Large intestine (tissue), 3 donors: ENCODE results near the gene HOXA1. TPM values are rescaled to one million over a fixed set of nuclear protein-coding genes. Genes with fewer than 3 reads are reported as not detected.

ENCODE experiments used
- DNase-seq, 2 donors: peaks; one replicate each; pipeline versions ENCODE4 v3.0.0 to v3.0.0-alpha.2; 2013
- H3K27ac ChIP-seq: one replicate; pipeline ENCODE4 v1.5.1; 2013; ENCODE audit warnings: low read length
- H3K27me3 ChIP-seq: 2 replicates; pipeline ENCODE4 v1.6.1; 2013; ENCODE audit warnings: low read length; ENCODE audit not compliant: control insufficient read depth, insufficient read depth
- H3K36me3 ChIP-seq: 2 replicates; pipeline ENCODE4 v1.6.1; 2013; ENCODE audit warnings: low read length; ENCODE audit not compliant: control insufficient read depth, insufficient read depth
- H3K4me1 ChIP-seq: one replicate; pipeline ENCODE4 v1.6.1; 2013; ENCODE audit warnings: low read length; ENCODE audit not compliant: control insufficient read depth, insufficient read depth
- H3K4me3 ChIP-seq: one replicate; pipeline ENCODE4 v1.5.1; 2013; ENCODE audit warnings: low read length
- H3K9me3 ChIP-seq: one replicate; pipeline ENCODE4 v1.6.1; 2013; ENCODE audit warnings: mild to moderate bottlenecking, low read depth, low read length, moderate library complexity; ENCODE audit not compliant: control insufficient read depth
- WGBS: methylation state at CpG from one replicate; pipeline ENCODE4 v1.1.5; 2013; ENCODE audit warnings: low lambda C conversion rate; ENCODE audit not compliant: insufficient coverage; 5-methylcytosine and 5-hydroxymethylcytosine counted together
- polyA plus RNA-seq: library from polyadenylated mRNA; unstranded; fragments of 120-200 nt; gene quantifications from one replicate; pipeline ENCODE4 v1.2.1, GENCODE V29; 2013

HOXA1 gene
- polyA plus RNA-seq, 1 donor = 1.5 TPM

GRCh38 chr7:27103489-27104226, 7.9 kb upstream of the HOXA1 start:
- H3K27me3 ChIP-seq = peaks cover 34% of the 10 kb centered on the region

GRCh38 chr7:27102581-27103442, 7.0 kb upstream of the HOXA1 start, which contains the start of gene HOXA2:
Gene HOXA2, minus strand, starts transcription at chr7:27102683. Its CDS starts 183 bp downstream, at chr7:27102500.
- peak within 1 kb of the TSS; percentile 80 for H3K27ac ChIP-seq
- DNase-seq = peak in 1 of 2 donors; percentile 59

More at GRCh38 chr7:27103489-27104226, 7.9 kb upstream of the HOXA1 start:
- peak overlapping the region; percentile 80 for H3K27ac ChIP-seq
- H3K4me3 ChIP-seq = peak overlapping the region; percentile 21
- peaks cover 22% of the 10 kb centered on the region for H3K36me3 ChIP-seq
- no CpG with 5 or more reads among the region's 35 CpGs for WGBS
- peaks cover 6% of the 10 kb centered on the region for H3K4me1 ChIP-seq
- peak in 1 of 2 donors; percentile 39 for DNase-seq
- peaks cover 8% of the 10 kb centered on the region for H3K9me3 ChIP-seq

DNA sequence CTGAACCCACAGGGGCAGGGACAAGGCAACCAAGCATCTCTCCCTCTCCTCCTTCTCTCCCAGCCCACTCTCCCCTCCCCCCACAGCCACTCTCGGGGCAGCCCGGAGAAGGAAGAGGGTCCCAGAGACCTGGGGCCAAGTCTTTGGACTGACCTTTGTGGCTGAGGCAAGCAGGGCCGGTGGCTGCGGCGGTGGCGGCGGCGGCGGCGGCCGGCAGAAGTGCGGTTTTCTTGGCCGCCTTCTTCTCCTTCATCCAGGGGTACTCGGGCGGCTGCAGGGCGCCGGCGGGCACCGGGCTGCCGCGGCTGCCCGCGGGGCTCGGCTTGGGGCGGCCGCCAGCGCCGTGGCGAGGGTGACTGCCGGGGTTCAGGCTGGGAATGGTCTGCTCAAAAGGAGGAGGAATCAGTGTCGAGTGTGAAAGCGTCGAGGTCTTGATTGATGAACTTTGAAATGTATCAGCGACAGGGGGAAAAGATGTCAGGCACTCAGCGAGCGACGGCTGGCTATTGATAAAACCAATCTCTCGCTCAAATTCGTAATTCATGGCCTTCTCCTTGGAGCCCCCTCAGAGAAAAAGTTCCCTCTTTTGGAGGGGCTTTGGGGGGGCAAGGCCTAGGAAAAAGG, 6.3 kb upstream of the HOXA1 start:
- H3K4me1 ChIP-seq = peaks cover 16% of the 10 kb centered on the region
- H3K9me3 ChIP-seq = peaks cover 5% of the 10 kb centered on the region
- H3K27ac ChIP-seq = peak overlapping the region; percentile 80
- peak in 1 of 2 donors; percentile 64 for DNase-seq
- no CpG with 5 or more reads among the region's 39 CpGs for WGBS
- H3K36me3 ChIP-seq = peaks cover 12% of the 10 kb centered on the region
- H3K27me3 ChIP-seq = peaks cover 48% of the 10 kb centered on the region
- H3K4me3 ChIP-seq = peak overlapping the region; percentile 45

More at GRCh38 chr7:27102581-27103442, 7.0 kb upstream of the HOXA1 start, which contains the start of gene HOXA2:
- H3K4me3 ChIP-seq = peak within 1 kb of the TSS; percentile 45
- WGBS = 34% methylated on average over 3 of the region's 29 CpGs
- H3K27me3 ChIP-seq = peaks cover 41% of the 10 kb centered on the region
- peaks cover 16% of the 10 kb centered on the region for H3K36me3 ChIP-seq
- H3K4me1 ChIP-seq = peaks cover 10% of the 10 kb centered on the region
- H3K9me3 ChIP-seq = peaks cover 5% of the 10 kb centered on the region

DNA sequence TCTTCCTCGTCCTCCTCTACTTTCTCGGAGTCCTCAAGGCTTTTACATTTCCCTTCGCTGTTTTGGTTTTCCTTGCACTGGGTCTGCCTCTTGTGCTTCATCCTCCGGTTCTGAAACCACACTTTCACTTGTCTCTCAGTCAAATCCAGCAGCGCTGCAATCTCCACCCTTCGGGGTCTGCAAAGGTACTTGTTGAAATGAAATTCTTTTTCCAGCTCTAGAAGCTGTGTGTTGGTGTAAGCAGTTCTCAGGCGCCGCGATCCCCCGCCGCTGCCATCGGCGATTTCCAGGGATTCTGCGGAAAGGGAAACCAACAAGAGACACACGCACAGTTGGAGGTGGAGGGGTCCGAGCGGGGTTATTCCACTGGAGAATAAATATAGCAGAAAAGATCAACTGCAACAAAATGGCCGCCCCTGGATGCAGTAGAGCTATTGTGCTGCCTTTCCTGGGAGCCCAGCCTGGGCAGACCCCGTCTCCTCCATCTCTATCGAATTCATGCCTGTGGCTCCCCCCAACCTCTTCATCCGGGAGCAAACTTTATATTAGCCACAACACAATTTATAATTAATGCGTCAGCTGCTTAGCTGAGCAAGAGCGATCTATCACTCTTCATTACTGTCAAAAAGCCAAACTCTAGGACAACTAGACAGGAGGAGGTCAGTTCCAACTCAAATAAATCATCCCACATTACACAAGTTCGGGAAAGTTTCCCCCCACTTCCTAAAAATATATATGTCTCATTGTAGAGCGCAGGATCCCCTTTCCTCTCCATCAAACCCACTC, 5.6 kb upstream of the HOXA1 start:
- 34% methylated on average over 3 of the region's 25 CpGs for WGBS
- Histone ChIP-seq H3K27ac (peak overlapping the region; percentile 80), H3K27me3 (peaks cover 49% of the 10 kb centered on the region), H3K4me3 (peak overlapping the region; percentile 45), H3K9me3 (peaks cover 2% of the 10 kb centered on the region), H3K4me1 (peaks cover 17% of the 10 kb centered on the region), H3K36me3 (peaks cover 12% of the 10 kb centered on the region)
- peak in 1 of 2 donors; percentile 62 for DNase-seq

GRCh38 chr7:27100694-27101170, 4.9 kb upstream of the HOXA1 start:
- DNase-seq = no peak
- Histone ChIP-seq H3K36me3 (peaks cover 11% of the 10 kb centered on the region), H3K9me3 (peaks cover 2% of the 10 kb centered on the region), H3K27ac (peak overlapping the region; percentile 80), H3K4me1 (peaks cover 17% of the 10 kb centered on the region), H3K4me3 (peak overlapping the region; percentile 45), H3K27me3 (peaks cover 49% of the 10 kb centered on the region)
- 33% methylated on average over 1 of the region's 8 CpGs for WGBS

DNA sequence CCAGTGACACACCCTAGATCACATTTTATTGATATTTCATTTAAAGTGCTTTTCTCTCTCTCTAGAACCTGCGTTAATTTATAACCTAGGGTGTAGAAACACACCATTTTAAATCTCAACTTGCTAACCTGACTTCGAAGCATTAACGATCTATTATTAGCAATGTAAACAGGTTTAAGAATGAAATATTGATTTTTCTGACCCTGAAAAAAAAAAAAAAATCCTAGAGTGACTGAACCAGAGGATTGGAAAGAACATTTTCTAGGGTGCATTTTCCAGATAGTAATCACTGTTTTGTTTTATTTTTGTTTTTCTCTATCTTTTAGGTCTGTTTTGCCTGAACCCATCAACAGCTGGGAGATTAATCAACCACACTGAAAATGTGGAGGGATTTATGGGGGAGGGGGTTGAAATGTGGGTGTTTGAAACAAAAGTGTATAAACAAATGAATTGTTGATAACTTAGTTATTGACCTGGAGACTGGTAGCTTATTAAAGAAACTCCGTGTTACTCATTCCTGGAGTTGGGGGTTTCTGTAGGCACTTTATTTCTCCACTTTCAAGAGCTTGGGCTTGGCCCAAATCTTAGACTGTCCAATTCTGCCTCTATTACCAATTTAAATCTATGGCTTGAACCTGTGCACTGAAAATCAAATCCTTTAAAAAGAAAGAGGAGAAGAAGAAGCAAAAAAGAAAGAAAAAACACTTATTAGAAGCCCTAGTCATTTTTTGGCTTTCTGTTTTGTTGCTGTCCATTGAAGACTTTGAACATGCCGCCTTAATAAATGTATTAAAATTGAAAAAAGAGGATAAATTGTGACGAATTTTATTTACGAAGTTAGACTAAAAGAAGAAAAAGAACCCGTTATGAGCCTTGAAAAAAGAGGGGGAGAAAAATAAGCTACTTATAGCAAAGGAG, 3.9 kb upstream of the HOXA1 start:
- H3K4me3 ChIP-seq = peak overlapping the region; percentile 88

DNA sequence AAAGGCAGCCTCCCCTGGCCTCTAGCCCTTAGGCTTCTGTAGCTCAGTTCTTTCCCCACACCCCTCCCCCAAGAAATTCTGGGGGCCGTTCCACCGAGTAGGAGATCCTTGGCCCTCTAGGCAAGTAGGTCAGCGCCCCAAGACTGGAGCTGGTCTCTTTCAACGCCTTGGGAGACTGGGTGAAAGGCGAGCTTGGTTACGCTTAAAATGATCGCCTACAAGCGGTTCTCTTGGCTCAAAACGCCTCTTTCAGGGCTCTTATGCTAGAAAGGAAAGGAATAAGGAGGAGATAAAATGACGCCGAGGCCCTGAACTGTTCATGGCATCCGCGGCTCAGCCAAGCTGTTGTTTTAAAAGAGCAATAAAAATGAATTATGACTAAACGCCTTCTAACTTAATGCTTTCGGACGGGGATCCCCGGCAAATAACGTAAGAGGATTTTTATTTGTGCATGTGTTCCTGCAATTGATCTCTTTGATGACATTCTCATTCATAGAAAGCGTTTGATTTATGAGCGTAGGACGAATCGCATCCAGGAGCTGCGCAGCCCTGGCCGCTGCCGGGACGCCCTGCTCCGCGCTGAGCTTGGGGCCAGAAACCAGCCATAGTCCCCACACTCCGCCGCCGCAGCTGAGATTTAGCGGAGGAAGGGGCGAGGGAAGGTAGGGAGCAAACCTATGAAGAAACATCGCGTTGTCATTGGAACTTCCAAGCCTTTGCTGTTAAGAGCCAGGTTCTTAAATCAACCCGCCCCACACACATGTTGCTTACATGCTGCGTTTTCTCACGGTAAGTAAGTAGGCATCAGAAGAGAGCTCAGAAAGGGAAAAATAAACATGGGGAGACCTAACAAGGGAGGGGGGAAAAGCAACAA, 3.0 kb upstream of the HOXA1 start:
- Histone ChIP-seq H3K27ac (peak overlapping the region; percentile 80), H3K9me3 (peaks cover 2% of the 10 kb centered on the region), H3K27me3 (peaks cover 61% of the 10 kb centered on the region), H3K4me1 (peaks cover 17% of the 10 kb centered on the region), H3K4me3 (peak overlapping the region; percentile 88), H3K36me3 (peaks cover 7% of the 10 kb centered on the region)
- no CpG with 5 or more reads among the region's 38 CpGs for WGBS
- DNase-seq = peak in 1 of 2 donors; percentile 75

More for the DNA sequence above, 3.9 kb upstream of the HOXA1 start:
- WGBS = 65% methylated on average over 5 of the region's 8 CpGs
- Histone ChIP-seq H3K27ac (peak overlapping the region; percentile 80), H3K9me3 (peaks cover 2% of the 10 kb centered on the region), H3K27me3 (peaks cover 59% of the 10 kb centered on the region), H3K4me1 (peaks cover 17% of the 10 kb centered on the region), H3K36me3 (peaks cover 7% of the 10 kb centered on the region)
- DNase-seq = peak in 1 of 2 donors; percentile 28
